SK-N-SH (cell line): ENCODE data around the gene TBX6.

Source experiments
- MXI1 ChIP-seq: IDR thresholded peaks from 2 replicates; pipeline ENCODE4 v1.6.1; 2012; ENCODE audit warnings: mild to moderate bottlenecking, low read depth, low read length, improper control_type of control experiment
- TEAD4 ChIP-seq: IDR thresholded peaks from 2 replicates; pipeline ENCODE4 v1.4.0; 2012; ENCODE audit warnings: mild to moderate bottlenecking, borderline replicate concordance; ENCODE audit not compliant: insufficient read depth

GRCh38 chr16:30139583-30140481 is 48.1 kb upstream of the TBX6 start:
- TF ChIP-seq TEAD4 (no peak), MXI1 (no peak)
